ENCODE measurements around the gene ANKRD40.
"Not testable (repeated sequence)": the region's sequence is repeated elsewhere in the genome, so short reads cannot be mapped to it uniquely, and the experiment has no call there.

ANKRD40 gene, protein sequence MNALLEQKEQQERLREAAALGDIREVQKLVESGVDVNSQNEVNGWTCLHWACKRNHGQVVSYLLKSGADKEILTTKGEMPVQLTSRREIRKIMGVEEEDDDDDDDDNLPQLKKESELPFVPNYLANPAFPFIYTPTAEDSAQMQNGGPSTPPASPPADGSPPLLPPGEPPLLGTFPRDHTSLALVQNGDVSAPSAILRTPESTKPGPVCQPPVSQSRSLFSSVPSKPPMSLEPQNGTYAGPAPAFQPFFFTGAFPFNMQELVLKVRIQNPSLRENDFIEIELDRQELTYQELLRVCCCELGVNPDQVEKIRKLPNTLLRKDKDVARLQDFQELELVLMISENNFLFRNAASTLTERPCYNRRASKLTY

DNA sequence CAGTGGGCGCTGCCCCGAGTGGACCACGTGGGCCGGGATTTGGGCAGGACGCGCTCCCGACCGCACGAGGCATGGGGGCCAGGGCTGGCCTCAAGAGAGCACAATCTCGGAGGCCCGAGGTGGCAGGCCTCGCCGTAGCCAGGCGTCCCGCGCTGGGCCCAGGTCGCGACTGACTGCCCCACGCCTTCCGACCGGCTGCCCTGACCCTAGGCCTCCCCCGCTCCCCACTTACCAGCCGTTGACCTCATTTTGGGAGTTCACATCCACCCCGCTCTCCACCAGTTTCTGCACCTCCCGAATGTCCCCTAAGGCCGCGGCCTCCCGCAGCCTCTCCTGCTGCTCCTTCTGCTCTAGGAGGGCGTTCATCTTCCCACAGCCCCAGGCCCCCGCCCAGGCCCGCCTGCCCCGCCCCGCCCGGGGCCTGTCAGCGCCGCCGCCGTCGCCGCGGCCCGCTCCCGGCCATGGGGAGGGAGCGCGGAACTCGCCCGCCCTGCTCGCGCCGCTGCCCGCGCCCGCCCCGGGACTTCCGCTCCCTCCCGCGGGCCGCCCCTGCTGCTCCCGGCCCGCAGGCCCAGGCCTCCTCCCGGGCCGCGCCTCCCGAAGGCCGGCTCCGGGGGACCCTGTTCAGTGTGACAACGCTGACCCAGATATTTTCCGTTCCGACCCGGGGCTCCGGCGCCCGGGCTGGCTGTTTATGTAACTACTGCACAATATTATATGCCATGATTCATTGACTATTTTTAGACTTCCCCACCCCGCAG lies at the start of gene ANKRD40:
Gene ANKRD40 (minus strand): TSS at position 626 of the 761 bp plus-strand sequence. CDS start 260 bp downstream, at position 366.
- peak; percentile 94 for DNase-seq

DNA sequence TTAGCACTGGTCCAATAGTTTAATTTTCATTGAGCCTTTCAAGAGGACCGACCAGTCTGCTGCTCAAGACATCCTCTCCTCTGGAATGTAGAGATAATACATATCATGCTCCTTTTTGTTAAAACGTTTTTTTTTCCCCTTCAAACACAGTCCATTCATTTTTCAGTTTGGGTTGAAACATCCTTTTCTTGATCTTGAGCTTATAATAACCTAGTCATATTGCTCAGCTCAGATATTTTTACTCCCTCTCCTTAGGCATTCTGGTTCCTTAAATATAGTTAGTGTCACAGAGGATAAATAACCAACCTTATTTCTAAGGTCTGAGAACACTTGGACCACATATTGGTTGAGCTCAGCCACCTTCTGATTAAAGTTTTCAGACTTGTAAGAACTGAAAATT lies 46.8 kb upstream of the ANKRD40 start:
- no peak for DNase-seq

DNA sequence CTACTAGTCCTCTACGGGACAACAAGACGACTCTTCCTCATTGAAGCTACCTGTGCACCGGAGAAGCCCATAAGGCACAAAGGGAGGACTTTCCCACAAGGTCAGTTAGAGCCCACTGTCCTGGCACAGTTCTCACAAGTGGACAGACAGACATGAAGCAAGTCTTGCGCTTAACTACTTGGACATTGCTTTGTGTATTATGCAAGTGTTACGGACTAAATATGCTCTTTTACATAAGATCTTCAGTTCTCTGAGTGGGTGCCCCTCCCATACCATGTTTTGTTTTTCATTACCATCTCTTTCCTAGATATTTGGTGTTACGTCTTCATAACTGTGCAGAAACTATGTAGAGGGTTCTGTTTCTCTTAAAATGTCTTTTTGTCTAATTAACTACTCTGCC lies 41.5 kb upstream of the ANKRD40 start:
- no peak for DNase-seq

DNA sequence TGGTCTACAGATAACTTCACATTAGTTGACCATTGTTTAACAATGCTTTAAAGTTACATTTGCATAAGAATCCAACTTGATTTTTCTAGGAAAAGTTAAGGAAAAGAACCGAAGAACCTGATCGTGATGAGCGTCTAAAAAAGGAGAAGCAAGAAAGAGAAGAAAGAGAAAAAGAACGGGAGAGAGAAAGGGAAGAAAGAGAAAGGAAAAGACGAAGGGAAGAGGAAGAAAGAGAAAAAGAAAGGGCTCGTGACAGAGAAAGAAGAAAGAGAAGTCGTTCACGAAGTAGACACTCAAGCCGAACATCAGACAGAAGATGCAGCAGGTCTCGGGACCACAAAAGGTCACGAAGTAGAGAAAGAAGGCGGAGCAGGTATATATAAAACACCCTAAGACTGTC lies 37.9 kb upstream of the ANKRD40 start:
- no peak for DNase-seq

DNA sequence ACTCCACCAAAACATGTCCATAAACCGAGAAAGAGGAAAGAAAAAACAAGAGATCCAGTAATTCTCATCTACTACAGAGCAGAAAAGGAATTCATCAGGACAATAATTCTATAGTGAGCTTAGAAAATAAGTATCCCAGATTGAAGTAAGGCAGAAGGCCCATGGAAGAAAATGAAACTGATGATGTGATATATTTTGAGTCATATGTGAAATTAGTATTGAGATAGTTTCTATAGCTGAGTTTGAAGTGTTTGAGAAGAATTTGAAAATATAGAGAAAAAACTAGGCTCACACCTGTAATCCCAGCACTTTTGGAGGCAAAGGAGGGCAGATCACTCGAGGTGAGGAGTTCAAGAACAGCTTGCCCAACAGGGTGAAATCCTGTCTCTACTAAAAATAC lies 31.4 kb upstream of the ANKRD40 start:
- DNase-seq, result no peak

DNA sequence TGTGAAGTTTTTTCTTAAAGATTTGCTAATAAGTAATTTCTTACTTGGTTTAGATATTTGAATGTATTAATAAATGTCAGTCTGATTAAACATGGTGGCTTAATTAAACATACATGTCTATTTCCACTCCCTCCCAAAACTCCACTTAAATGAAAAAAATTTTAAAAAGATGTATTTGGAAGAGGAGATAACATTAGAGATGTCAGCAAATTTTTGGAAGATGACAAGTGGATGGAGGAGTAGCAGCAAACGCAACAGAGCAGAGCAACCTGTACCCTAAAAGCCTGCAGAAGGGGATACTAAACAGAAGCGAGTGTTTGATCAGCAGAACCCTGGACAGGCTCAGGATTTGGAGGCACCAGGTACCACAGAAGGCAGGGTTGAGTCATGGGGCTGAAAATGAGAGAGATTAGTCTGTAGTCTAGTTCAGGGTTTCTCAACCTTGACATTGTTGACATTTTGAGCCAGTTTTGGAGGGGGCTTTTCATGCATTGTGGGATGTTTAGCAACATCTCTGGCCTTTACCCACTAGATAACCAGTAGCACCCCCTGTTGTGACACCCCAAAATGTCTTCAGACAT lies 29.5 kb upstream of the ANKRD40 start:
- DNase-seq, result peak; percentile 30

DNA sequence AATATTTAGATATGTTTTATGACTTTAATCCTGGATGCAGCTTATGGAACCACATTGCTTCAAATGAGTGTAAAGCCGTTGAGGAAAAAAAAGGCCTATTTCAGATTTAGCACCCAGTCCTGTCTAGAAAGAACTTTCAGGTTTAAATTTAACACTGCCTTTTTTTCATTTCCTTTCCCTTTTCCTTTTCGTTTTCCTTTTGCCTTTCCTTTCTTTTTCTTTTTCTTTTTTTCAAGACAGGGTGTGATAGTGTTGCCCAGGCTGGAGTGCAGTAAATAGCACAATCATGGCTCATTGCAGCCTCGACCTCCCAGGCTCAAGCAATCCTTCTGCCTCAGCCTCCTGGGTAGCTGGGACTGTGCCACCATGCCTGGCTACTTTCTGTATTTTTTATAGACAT lies 27.6 kb upstream of the ANKRD40 start:
- no peak for DNase-seq

DNA sequence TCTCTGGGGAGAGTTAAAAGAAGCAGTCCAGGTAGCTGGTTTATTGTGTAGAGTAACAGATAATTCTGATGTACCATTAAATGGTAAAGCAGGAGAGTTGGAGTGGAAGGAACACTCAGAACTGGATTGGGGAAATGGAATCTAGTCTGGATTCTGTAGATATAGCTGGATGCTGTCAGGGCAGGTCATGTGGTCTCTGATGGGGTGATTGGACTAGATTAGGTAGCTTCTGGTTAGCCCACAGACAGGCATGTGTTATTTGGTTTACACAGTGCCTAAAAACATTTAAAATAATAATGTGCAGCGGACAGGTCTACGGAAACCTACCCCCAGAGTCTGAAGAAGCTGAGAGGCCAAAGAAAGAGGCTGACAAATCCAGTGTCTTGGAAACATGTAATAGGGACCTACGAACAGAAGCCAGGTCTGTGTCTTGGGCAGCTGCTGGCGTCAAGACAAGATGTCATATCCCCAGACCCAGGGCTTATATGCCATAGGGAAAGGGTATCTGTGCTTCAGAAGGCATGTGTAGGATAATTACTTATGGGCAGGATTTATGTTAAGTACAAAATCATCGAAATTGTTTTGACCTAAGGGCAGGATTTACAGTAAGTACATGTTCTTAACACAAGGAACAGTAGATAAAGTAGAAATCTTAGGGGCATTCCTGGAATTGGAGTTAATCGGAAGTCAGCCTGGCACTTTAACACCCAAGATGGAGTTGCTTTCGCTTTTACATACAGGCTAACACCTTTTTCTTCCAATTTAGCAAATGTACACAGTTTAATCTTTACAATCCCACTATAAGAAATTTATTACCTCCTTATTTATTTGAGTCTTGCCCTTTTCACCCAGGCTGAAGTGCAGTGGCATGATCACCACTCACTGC lies 24.1 kb upstream of the ANKRD40 start:
- DNase-seq, result no peak

DNA sequence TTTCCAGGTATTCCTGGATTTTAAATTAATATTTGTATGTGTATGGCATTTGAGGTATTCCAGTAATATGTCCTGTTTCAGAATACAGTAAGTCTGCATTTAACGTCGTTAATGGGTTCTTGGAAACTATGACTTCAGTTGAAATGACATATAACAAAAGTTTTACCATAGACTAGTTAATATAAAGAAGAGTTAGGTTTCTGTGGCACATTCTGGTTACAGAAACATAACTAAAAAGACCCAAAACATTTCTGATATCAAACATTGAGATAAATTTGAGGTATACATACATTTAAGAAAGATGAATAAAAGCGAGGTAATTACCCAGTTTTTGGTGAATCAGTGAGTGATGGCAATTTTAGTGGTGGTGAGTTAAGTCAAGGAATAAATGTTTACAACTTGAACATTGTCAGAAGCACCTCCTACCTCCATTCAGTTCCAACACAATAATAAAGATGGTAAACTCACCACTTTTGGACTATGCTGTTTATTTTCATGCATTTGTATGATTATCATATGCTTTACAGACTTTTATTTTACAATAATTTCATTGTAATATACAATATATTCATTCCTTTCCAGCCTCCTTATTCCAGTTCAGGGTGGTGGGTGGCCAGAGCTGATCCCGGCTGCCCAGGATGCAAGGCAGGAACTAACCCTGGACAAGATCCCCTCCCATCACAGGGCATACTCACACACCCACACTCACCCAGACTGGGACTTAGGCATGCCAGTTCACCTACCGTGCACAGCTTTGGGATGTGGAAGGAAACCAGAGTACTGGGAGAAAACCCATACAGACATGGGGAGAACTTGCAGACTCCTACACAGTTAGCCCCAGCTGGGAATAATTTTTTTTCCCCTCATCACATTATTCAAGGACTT lies 21.4 kb upstream of the ANKRD40 start:
- no peak for DNase-seq

DNA sequence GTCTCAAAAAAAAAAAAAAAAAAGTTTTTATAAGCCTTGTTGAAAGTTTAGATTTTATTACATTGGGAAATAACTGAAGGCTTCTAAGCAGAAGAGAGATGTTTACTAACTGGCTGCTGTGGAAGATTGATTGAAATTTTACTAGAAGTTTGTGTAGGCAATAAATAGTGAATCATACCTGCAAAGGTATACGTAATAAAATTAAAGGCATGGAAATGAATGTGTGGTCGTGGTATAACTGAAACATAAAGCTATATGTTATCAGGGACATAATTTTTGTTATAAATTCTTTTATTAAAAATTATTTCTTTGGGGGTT lies 20.4 kb upstream of the ANKRD40 start:
- DNase-seq, result no peak

DNA sequence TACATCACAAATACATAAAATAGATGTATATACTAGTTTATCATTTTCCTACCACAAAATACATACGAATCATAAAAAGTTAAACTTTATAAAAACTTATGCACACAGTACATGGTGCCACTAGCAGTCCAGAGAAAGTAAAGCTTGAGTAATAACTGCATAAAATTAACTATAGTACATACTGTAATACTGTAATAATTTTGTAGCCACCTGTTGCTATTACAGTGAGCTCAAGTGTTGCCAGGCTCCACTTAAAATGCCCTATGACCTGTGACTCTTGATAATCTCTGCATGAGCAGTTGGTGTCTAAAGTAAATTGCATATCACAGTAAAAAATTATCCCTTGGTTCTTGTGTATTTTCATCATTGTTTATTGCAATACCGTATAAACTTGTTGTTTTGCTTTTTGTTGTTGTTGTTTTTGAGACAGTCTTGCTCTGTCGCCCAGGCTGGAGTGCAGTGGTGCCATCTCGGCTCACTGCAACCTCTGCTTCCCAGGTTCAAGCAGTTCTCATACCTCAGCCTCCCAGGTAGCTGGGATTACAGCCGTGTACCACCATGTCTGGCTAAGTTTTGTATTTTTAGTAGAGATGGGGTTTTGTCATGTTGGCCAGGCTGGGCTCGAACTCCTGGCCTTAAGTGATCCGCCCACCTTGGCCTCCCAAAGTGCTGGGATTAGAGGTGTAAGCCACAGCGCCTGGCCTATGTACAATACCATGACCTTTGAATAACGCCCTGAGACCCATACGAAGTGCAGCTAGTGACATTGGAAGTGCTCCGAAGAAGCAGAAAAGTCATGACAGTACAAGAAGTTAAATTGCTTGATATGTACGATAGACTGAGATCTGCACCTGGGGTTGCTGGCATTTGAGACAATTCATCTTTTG lies 18.3 kb upstream of the ANKRD40 start:
- DNase-seq, result no peak

DNA sequence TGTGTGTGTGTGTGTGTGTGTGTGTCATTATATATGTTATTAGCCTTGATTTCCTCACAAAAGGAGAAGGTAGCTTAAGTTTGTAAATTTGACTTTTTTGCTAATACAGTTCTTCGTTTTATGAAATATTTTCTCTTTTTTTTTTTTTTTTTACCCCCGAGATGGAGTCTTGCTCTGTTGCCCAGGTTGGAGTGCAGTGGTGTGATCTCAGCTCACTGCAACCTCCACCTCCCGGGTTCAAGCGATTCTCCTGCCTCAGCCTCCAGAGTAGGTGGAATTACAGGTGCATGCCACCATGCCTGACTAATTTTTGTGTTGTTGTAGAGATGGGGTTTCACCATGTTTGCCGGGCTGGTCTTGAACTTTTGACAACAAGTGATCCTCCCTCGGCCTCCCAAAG lies 16.9 kb upstream of the ANKRD40 start:
- DNase-seq, result not testable (repeated sequence)

DNA sequence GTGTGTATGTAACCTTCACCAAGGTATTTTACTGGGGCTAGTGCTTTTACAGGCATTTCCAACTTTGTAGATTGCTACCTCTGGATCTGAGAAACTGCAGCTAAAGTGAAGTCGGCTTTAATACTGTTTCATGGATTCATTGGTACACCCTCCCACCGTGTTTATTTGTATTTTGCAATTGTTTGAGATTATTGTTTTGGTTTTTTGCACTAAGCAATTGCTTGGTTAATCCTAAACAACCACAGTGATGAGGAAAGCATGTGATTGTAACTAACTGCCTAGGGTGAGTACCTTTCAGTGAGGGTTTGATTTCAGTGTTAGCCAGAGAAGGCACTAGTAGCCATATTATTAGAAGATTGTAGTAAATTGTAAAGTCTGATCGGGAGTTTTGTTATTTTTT lies 15.0 kb upstream of the ANKRD40 start:
- DNase-seq, result no peak

DNA sequence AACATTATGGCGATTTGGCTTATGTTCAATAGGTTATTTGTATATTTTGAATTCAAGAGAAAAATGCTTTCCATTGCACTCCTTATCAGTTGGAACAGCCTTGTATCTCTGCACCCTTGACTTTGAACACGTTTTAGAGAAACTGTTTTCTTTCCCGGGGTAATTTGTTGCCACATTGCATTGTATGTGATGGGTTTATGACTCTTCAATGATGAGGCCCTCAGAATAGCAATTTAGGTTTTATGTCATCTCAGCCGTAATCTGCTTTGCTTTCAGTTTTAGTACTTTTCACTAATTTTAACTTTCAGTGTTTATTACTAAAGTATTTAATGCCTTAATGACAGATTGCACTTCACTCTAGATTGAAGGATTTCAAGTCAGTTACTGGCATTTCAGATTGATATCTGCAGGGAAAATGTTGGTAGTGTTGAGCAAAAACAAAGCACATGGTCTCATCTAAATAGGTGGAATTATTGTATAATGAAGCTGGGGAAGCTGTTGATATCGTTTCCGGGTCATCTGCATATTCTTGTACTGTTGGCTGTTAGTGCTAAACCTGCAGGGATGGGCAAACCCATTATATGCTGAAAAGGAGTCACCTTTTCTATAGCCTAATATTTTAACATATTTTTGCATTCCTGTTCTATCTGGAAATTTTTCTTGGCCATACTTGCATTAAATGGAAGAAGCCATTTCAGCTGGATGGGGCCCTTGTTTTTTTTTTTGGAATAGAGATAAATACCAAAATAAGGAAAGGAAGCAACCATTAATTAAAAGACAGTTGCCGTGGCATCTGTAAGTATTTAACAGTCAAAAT lies 13.7 kb upstream of the ANKRD40 start:
- DNase-seq, result peak; percentile 43

DNA sequence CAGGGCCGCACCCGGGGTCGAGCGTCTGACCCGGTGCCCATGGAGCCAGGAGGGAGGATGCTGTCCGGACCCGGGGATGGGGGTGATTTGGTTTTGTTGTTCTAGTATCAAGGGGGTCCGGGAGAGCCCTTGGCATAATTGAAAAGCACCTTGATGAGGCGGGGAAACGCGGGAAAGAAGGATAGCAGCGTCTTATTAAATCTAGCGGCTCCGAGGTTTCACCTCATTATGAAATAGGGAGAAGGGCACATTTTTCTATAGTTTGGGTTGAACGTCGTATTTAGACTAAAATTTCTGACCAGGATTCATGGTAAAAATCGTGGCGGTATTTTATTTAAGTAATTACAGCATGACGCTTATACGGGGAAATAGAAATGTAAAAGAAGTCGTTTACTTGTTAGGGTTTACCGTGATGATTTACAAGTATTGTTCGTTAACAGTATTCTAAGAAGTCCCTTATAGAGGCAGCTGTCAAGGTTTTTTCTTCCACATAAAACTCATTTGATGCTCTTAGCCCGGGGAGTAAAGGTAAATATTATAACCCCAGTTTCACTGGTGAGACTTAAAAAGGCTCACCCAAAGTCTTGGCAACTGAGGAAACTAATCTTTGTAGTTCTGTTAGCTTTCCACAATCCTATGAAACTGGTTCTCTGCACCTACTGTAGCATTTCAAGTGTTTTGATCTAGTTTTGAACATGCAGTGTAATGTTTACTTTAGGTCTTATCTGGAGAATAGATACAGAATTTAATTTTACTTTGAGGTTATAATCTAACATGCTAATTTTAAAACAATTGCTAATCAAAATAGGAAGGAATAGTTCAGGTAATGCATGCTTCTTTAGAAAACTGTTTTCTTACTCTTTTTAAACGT lies 12.4 kb upstream of the ANKRD40 start:
- no peak for DNase-seq

DNA sequence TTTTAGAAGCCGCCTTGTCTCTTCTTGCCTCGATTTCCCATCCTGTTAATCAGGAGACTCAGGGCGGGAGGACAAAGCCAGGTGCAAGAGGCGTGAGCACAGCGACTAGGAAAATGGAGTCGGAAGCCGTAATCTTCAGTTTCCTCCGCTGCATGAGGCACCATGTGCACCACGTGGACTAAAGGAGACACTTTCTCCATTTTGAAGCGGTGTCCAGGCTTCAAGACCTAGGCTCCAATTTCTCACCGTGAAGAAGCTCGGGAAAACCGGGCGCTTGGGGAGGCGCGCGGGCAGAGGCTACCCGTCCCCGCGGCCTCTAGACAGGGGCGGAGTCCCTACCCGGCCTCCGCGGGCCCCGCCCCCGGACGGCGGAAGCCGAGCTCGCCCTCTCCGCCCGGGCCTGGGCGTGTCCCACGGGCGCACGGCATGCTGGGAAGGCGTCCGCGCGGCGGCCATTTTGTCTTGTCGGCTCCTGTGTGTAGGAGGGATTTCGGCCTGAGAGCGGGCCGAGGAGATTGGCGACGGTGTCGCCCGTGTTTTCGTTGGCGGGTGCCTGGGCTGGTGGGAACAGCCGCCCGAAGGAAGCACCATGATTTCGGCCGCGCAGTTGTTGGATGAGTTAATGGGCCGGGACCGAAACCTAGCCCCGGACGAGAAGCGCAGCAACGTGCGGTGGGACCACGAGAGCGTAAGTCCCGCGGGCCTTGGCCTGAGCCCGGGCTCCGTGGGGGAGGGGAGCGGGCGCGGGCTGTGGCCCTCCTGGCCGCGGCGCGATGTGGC lies 11.6 kb upstream of the ANKRD40 start, which contains the start of gene LUC7L3:
Gene LUC7L3 (plus strand): TSS at position 460 of the 780 bp plus-strand sequence. CDS start 130 bp downstream, at position 590.
- DNase-seq, result peak; percentile 97

DNA sequence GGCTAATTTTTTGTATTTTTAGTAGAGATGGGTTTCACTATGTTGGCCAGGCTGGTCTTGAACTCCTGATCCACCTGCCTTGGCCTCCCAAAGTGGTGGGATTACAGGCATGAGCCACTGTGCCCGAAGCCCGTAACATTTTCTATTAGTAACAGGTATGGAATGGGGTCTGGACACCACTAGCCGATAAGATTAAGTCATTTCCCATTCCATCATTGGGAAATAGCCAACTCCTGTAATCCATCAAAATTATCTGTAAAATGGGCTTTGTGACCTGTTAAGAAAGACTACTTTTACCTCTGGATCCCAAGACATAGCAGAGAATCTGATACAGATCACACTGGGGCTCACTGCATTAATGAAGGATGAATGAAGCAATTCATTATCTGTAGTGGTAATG lies 7.8 kb upstream of the ANKRD40 start:
- DNase-seq, result no peak

DNA sequence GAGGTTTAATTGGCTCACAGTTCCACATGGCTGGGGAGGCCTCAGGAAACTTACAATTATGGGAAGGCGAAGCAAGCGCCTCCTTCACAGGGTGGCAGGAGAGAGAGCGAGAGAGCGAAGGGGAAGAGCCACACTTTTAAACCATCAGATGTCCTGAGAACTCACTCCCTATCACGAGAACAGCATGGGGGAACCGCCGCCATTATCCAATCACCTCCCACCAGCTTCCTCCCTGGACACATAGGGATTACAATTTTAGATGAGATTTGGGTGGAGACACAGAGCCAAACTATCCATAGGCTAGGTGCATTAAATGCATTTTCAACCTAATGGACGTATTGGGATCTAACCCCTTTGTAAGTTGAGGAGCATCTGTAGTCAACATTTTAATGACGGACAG lies 4.9 kb upstream of the ANKRD40 start:
- DNase-seq, result no peak

Measured in activated CD4-positive, alpha-beta T cell treated with anti-CD3 and anti-CD28 coated beads, Interleukin-2, Interleukin-6, amounts not matched to agents 100 ng/mL and 50 ng/mL, durations not matched to agents 16 hours and 8 hours (primary cell).